ENCODE results near the gene LHFPL2.

GRCh38 chr5:78458843-78459242, 189.7 kb downstream of the LHFPL2 start:
- TF ChIP-seq CTCF (IDR thresholded peaks at IDR 0.05) = no peak
- TF ChIP-seq POLR2A (IDR thresholded peaks at IDR 0.05) = no peak

Measured in esophagus squamous epithelium (tissue), 4 donors.